Measurements from ENCODE around the gene MAP7. TPM values are rescaled to one million over a fixed set of nuclear protein-coding genes. Genes with fewer than 3 reads are reported as not detected.
A peak's percentile ranks its signal among the peaks of the same experiment; 100 is the strongest.
"Not testable (repeated sequence)": the region's sequence is repeated elsewhere in the genome, so short reads cannot be mapped to it uniquely, and the experiment has no call there.

MAP7 gene
- total RNA-seq, 6 donors from 2014 or later = 18.1 to 26.6 (median 24.2) TPM

- Histone ChIP-seq H3K9me3 (no peaks in the 10 kb centered on the region), H3K4me3 (no peak overlapping the region), H3K36me3 (no peaks in the 10 kb centered on the region), H3K4me1 (peaks cover 0 to 7% (median 0%) of the 10 kb centered on the region in 4 donors), H3K27me3 (no peaks in the 10 kb centered on the region), H3K27ac (no peak overlapping the region)
- DNase-seq (no peak), ATAC-seq (ENCODE audit: low FRiP score in 2 of 2) (no peak)
- 71 to 76% methylated on average over 6 of the region's 6 CpGs for WGBS, 2 donors
- TF ChIP-seq POLR2AphosphoS5 (IDR thresholded peaks at IDR 0.05) (no peak), EP300 (IDR thresholded peaks at IDR 0.05) (no peak), POLR2A (IDR thresholded peaks at IDR 0.05) (no peak)
- TF ChIP-seq, protein P1, sequence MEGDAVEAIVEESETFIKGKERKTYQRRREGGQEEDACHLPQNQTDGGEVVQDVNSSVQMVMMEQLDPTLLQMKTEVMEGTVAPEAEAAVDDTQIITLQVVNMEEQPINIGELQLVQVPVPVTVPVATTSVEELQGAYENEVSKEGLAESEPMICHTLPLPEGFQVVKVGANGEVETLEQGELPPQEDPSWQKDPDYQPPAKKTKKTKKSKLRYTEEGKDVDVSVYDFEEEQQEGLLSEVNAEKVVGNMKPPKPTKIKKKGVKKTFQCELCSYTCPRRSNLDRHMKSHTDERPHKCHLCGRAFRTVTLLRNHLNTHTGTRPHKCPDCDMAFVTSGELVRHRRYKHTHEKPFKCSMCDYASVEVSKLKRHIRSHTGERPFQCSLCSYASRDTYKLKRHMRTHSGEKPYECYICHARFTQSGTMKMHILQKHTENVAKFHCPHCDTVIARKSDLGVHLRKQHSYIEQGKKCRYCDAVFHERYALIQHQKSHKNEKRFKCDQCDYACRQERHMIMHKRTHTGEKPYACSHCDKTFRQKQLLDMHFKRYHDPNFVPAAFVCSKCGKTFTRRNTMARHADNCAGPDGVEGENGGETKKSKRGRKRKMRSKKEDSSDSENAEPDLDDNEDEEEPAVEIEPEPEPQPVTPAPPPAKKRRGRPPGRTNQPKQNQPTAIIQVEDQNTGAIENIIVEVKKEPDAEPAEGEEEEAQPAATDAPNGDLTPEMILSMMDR (IDR thresholded peaks at IDR 0.05) = no peak
Observed at GRCh38 chr6:136404627-136405419, 145.4 kb downstream of the MAP7 start.

DNA sequence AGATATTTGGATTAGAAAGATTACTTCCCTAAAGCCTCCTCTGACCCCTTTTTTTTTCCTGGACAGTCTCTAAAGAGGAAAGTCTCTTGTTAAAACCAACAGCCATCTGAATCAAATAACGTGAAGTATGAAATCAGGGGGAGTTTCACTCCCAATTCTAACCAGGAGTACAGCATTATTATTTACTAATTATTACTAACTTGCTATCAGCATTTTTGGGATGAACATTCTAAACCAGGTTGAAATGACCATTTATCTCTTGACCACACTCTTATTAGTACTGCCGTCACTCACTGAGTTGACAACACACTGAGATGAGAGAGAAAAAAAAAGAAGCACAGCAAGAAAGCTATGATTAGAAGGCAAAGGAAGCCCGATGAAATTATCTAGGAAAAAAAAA, 146.2 kb downstream of the MAP7 start:
- no peak overlapping the region for H3K4me3 ChIP-seq
- no peak for ATAC-seq (ENCODE audit: low FRiP score in 2 of 2)
- 73 to 81% methylated on average over 3 of the region's 3 CpGs for WGBS, 2 donors
- no peak for DNase-seq
- H3K36me3 ChIP-seq = no peaks in the 10 kb centered on the region
- TF ChIP-seq POLR2AphosphoS5 (IDR thresholded peaks at IDR 0.05) = no peak
- no peaks in the 10 kb centered on the region for H3K27me3 ChIP-seq
- H3K9me3 ChIP-seq = no peaks in the 10 kb centered on the region
- peaks cover 0 to 7% (median 0%) of the 10 kb centered on the region in 4 donors for H3K4me1 ChIP-seq
- H3K27ac ChIP-seq = no peak overlapping the region

- 61 to 77% methylated on average over 6 of the region's 6 CpGs for WGBS, 2 donors
- Histone ChIP-seq H3K4me1 (peaks cover 0 to 7% (median 0%) of the 10 kb centered on the region in 4 donors), H3K36me3 (no peaks in the 10 kb centered on the region), H3K27ac (no peak overlapping the region), H3K27me3 (no peaks in the 10 kb centered on the region), H3K9me3 (no peaks in the 10 kb centered on the region), H3K4me3 (no peak overlapping the region)
- ATAC-seq (ENCODE audit: low FRiP score in 2 of 2) (peak in 1 of 2 donors; percentile 68), DNase-seq (no peak)
- TF ChIP-seq, protein P1 (IDR thresholded peaks at IDR 0.05) = no peak
- TF ChIP-seq POLR2A (IDR thresholded peaks at IDR 0.05) (no peak), EP300 (IDR thresholded peaks at IDR 0.05) (no peak), POLR2AphosphoS5 (IDR thresholded peaks at IDR 0.05) (no peak)
Observed at GRCh38 chr6:136403110-136403980, 146.9 kb downstream of the MAP7 start.

GRCh38 chr6:136401749-136402148, 148.5 kb downstream of the MAP7 start:
- H3K27ac ChIP-seq = no peak overlapping the region
- no peaks in the 10 kb centered on the region for H3K36me3 ChIP-seq
- H3K27me3 ChIP-seq = no peaks in the 10 kb centered on the region
- 94 to 97% methylated on average over 3 of the region's 3 CpGs for WGBS, 2 donors
- TF ChIP-seq POLR2A (IDR thresholded peaks at IDR 0.05) = no peak
- TF ChIP-seq, protein P1 (IDR thresholded peaks at IDR 0.05) = no peak
- DNase-seq = no peak
- no peaks in the 10 kb centered on the region for H3K4me1 ChIP-seq
- ATAC-seq (ENCODE audit: low FRiP score in 2 of 2) = no peak
- no peak overlapping the region for H3K4me3 ChIP-seq
- no peaks in the 10 kb centered on the region for H3K9me3 ChIP-seq

- not testable (repeated sequence) for H3K27ac ChIP-seq; H3K9me3 ChIP-seq; H3K4me1 ChIP-seq; H3K27me3 ChIP-seq; DNase-seq; H3K36me3 ChIP-seq; ATAC-seq (ENCODE audit: low FRiP score in 2 of 2); H3K4me3 ChIP-seq
- 92 to 96% methylated on average over 4 of the region's 4 CpGs for WGBS, 2 donors
Observed at GRCh38 chr6:136401236-136401635, 149.0 kb downstream of the MAP7 start.
